Left ventricle myocardium inferior (tissue), 1 donor: ENCODE results near the gene RBM48. TPM values are rescaled to one million over a fixed set of nuclear protein-coding genes. Genes with fewer than 3 reads are reported as not detected.

Experiments used
- DNase-seq: peaks from one replicate; pipeline ENCODE4 v3.0.0-alpha.2; 2020
- H3K27ac ChIP-seq: fragments of 200-600 bp; replicated peaks from 2 replicates; pipeline ENCODE4 v1.8.0; 2021
- H3K27me3 ChIP-seq: fragments of 200-600 bp; 2 replicates; pipeline ENCODE4 v1.8.0; 2021; ENCODE audit warnings: low read depth
- H3K36me3 ChIP-seq: fragments of 200-600 bp; 2 replicates; pipeline ENCODE4 v1.8.0; 2021
- H3K4me1 ChIP-seq: fragments of 200-600 bp; 2 replicates; pipeline ENCODE4 v1.8.0; 2021
- H3K4me3 ChIP-seq: fragments of 200-600 bp; 2 replicates; pipeline ENCODE4 v1.8.0; 2021; ENCODE audit warnings: mild to moderate bottlenecking, moderate library complexity
- H3K9me3 ChIP-seq: fragments of 200-600 bp; replicated peaks from 2 replicates; pipeline ENCODE4 v1.8.0; 2021
- intact Hi-C: fragments of 100-400 bp; cut with micrococcal nuclease; formaldehyde crosslinking; loops from one replicate; pipeline ENCODE4 v1.11.0; 2022
- total RNA-seq: library from RNA; stranded (reverse); fragmentation: NEBNext Ultra II Directional; extraction: Animal tissue kit (Norgen Biotek cat#: 25700); gene quantifications from one replicate; pipeline ENCODE4 v1.2.1, GENCODE V29; 2021
- TF ChIP-seq, protein P1 (sequence below): fragments of 200-600 bp; IDR thresholded peaks from 2 replicates; pipeline ENCODE4 v1.8.0; 2021; ENCODE audit warnings: antibody characterized with exemption, mild to moderate bottlenecking, borderline replicate concordance
- donor health status: DM: no; HTN: yes; CAD: no; lungs with severe emphysema.

Gene RBM48
- total RNA-seq, 1 donor from 2014 or later = 14.1 TPM

DNA sequence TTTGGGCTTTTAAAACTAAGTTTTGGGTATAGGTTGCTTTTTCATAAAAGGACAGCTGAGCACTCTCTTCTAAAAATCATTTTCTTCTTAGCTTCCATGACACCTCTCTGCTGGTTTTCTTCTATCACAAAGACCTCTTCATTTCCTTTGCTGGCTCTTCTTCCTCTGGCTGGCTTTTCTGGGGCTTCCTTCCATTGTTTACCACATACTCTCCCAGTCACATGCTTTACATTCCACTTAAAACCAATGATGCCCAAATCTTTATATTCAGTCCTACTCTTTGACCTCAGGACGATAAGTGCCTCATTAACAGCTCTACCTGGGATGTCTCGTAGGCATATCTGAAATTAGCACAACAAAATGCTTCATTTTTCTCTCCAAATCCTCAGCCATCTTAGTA, 34.8 kb downstream of the RBM48 start:
- Histone ChIP-seq H3K4me3 (no peak overlapping the region), H3K27me3 (no peaks in the 10 kb centered on the region), H3K9me3 (no peaks in the 10 kb centered on the region), H3K4me1 (peaks cover 7% of the 10 kb centered on the region), H3K36me3 (peaks cover 69% of the 10 kb centered on the region), H3K27ac (no peak overlapping the region)
- intact Hi-C loops = no loop called here
- TF ChIP-seq, protein P1, sequence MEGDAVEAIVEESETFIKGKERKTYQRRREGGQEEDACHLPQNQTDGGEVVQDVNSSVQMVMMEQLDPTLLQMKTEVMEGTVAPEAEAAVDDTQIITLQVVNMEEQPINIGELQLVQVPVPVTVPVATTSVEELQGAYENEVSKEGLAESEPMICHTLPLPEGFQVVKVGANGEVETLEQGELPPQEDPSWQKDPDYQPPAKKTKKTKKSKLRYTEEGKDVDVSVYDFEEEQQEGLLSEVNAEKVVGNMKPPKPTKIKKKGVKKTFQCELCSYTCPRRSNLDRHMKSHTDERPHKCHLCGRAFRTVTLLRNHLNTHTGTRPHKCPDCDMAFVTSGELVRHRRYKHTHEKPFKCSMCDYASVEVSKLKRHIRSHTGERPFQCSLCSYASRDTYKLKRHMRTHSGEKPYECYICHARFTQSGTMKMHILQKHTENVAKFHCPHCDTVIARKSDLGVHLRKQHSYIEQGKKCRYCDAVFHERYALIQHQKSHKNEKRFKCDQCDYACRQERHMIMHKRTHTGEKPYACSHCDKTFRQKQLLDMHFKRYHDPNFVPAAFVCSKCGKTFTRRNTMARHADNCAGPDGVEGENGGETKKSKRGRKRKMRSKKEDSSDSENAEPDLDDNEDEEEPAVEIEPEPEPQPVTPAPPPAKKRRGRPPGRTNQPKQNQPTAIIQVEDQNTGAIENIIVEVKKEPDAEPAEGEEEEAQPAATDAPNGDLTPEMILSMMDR = no peak
- DNase-seq = no peak

DNA sequence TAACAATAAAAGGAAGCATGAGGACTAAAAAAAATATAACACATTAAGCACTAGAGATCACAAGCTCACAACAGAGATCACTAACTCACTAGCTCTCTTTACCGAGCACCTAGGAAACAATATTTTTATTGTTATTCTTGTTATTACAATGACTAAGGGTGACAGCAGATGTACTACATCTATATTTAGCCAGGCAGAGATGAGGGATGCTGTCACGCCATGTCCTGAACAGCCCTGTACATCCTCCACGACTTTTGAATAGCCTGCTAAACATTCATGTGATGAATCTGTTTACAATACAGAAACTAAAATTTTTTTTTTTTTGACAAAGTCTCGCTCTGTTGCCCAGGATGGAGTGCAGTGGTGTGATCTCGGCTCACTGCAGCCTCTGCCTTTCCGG, 38.9 kb downstream of the RBM48 start:
- Histone ChIP-seq H3K36me3 (peaks cover 92% of the 10 kb centered on the region), H3K4me3 (no peak overlapping the region), H3K27me3 (no peaks in the 10 kb centered on the region), H3K4me1 (no peaks in the 10 kb centered on the region), H3K27ac (no peak overlapping the region), H3K9me3 (no peaks in the 10 kb centered on the region)
- TF ChIP-seq, protein P1 = no peak
- no peak for DNase-seq
- intact Hi-C loops = no loop called here

DNA sequence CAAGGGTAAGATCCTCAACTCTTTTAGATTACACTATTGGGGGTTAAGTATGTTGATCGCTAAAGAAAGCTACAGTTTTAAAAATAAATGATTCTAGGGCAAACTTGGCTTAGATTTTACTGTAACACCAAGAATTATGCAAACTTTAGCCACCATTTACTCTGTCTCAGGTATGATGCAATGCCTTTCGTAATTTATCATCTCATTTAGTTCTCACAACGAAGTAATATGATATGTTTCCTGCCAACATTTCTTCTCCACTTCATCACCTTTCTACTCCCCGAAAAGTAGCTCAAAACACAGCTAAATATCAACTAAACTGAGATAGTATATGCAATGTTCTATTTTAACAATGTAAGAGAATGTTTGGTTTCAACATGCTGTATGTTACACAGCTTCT, 40.5 kb downstream of the RBM48 start:
- intact Hi-C loops = no loop called here
- peaks cover 93% of the 10 kb centered on the region for H3K36me3 ChIP-seq
- no peak overlapping the region for H3K4me3 ChIP-seq
- TF ChIP-seq, protein P1 = no peak
- H3K9me3 ChIP-seq = no peaks in the 10 kb centered on the region
- no peaks in the 10 kb centered on the region for H3K4me1 ChIP-seq
- no peak for DNase-seq
- H3K27me3 ChIP-seq = no peaks in the 10 kb centered on the region
- H3K27ac ChIP-seq = no peak overlapping the region

DNA sequence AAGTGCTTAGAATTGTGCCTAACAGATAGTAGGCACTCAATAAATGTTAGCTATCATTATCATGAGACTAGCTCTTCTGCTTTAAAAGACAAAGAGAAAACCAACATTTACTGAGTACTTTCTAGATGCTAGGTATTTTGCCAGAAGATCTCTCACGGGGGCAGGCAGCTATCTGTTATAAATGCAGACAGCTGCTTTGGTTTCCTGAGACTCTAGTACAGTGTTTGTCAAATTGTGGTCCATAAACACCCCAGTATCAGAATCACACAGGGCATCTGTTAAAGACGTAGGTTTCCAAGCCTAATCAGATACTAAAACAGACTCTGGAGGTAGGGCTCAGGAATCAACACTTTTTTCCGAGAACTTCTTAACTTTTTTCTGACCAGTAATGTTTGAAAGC, 47.7 kb downstream of the RBM48 start:
- no peak overlapping the region for H3K27ac ChIP-seq
- DNase-seq = no peak
- intact Hi-C loops = no loop called here
- TF ChIP-seq, protein P1 = no peak
- peaks cover 95% of the 10 kb centered on the region for H3K36me3 ChIP-seq
- H3K27me3 ChIP-seq = no peaks in the 10 kb centered on the region
- H3K9me3 ChIP-seq = no peaks in the 10 kb centered on the region
- H3K4me3 ChIP-seq = no peak overlapping the region
- H3K4me1 ChIP-seq = no peaks in the 10 kb centered on the region

DNA sequence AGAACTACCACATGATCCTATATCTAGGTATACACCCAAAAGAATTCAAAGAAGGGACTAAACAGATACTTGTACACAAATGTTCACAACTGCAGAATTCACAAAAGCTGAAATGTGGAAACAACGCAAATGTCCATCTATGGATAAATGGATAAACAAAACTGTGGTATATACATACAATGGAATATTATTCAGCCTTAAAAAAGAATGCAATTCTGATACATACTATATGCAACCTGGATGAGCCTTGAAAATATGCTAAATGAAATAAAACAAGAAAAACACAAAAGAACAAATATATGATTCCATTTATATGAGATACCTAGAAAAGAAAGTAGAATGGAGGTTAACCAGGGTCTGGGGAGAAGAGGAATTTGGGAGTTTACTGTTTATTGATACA, 54.4 kb downstream of the RBM48 start:
- Histone ChIP-seq H3K4me3 (no peak overlapping the region), H3K27me3 (no peaks in the 10 kb centered on the region), H3K36me3 (peaks cover 35% of the 10 kb centered on the region), H3K9me3 (no peaks in the 10 kb centered on the region), H3K27ac (no peak overlapping the region), H3K4me1 (peaks cover 40% of the 10 kb centered on the region)
- TF ChIP-seq, protein P1 = no peak
- DNase-seq = no peak
- intact Hi-C loops = no loop called here

DNA sequence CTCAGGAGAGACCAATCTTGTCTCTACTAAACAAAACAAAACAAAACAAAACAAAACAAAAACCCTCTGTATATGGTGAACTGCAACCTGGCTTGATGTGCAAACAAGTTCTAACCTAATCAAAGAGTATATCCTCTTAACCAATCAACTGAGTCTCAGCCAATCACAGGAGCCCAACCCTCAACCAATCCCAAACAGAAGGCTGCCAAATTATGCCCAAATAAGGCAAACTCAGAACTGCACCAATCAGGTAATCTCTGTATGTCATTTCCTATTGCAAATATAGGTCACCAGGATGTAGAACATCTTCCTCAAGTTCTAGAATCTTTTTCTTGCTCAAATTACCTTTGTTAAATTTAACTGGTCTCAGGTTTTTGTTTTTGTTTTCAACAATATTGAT, 56.4 kb downstream of the RBM48 start:
- TF ChIP-seq, protein P1 = no peak
- Histone ChIP-seq H3K4me3 (no peak overlapping the region), H3K27ac (peak overlapping the region; percentile 97), H3K36me3 (peaks cover 15% of the 10 kb centered on the region), H3K9me3 (no peaks in the 10 kb centered on the region), H3K4me1 (peaks cover 60% of the 10 kb centered on the region), H3K27me3 (no peaks in the 10 kb centered on the region)
- DNase-seq = no peak
- intact Hi-C loops = no loop called here
